Activated CD4-positive, alpha-beta T cell treated with anti-CD3 and anti-CD28 coated beads for 1 hour (primary cell): ENCODE data around the gene CIT.

Source experiments
- DNase-seq: peaks from one replicate; pipeline ENCODE4 v3.0.0-alpha.2; 2020

The CIT gene

GRCh38 chr12:119803381-119803791, 73.7 kb downstream of the CIT start:
- DNase-seq = no peak

GRCh38 chr12:119802472-119802871, 74.6 kb downstream of the CIT start:
- no peak for DNase-seq

- DNase-seq = no peak
Observed at GRCh38 chr12:119797090-119797489, 80.0 kb downstream of the CIT start.

GRCh38 chr12:119796292-119796691, 80.8 kb downstream of the CIT start:
- no peak for DNase-seq

GRCh38 chr12:119791453-119791852, 85.7 kb downstream of the CIT start:
- DNase-seq = no peak

- no peak for DNase-seq
Observed at GRCh38 chr12:119788786-119789185, 88.3 kb downstream of the CIT start.

GRCh38 chr12:119786539-119786938, 90.6 kb downstream of the CIT start:
- no peak for DNase-seq

- DNase-seq = no peak
Observed at GRCh38 chr12:119784673-119785072, 92.4 kb downstream of the CIT start.

GRCh38 chr12:119783787-119784186, 93.3 kb downstream of the CIT start:
- no peak for DNase-seq

- no peak for DNase-seq
Observed at GRCh38 chr12:119781804-119782203, 95.3 kb downstream of the CIT start.

- DNase-seq = no peak
Observed at GRCh38 chr12:119780786-119781434, 96.2 kb downstream of the CIT start.

GRCh38 chr12:119775246-119775895, 101.7 kb downstream of the CIT start:
- no peak for DNase-seq

- DNase-seq = no peak
Observed at GRCh38 chr12:119772431-119772830, 104.7 kb downstream of the CIT start.

- no peak for DNase-seq
Observed at GRCh38 chr12:119770146-119770545, 107.0 kb downstream of the CIT start.

- DNase-seq = no peak
Observed at GRCh38 chr12:119762619-119763018, 114.5 kb downstream of the CIT start.

- no peak for DNase-seq
Observed at GRCh38 chr12:119758722-119759121, 118.4 kb downstream of the CIT start.

GRCh38 chr12:119758234-119758633, 118.9 kb downstream of the CIT start:
- no peak for DNase-seq

- DNase-seq = no peak
Observed at GRCh38 chr12:119751961-119752360, 125.2 kb downstream of the CIT start.

- DNase-seq = no peak
Observed at GRCh38 chr12:119749666-119750065, 127.5 kb downstream of the CIT start.

- DNase-seq = no peak
Observed at GRCh38 chr12:119748497-119748896, 128.6 kb downstream of the CIT start.

- no peak for DNase-seq
Observed at GRCh38 chr12:119746169-119746568, 131.0 kb downstream of the CIT start.

- no peak for DNase-seq
Observed at GRCh38 chr12:119744900-119745606, 132.1 kb downstream of the CIT start.

GRCh38 chr12:119742700-119743099, 134.4 kb downstream of the CIT start:
- DNase-seq = no peak

GRCh38 chr12:119740830-119741229, 136.3 kb downstream of the CIT start:
- DNase-seq = no peak
